Lower lobe of right lung (tissue), 2 donors: ENCODE measurements around the gene PCDHA12. TPM values are rescaled to one million over a fixed set of nuclear protein-coding genes. Genes with fewer than 3 reads are reported as not detected.

Experiments used
- ATAC-seq, 2 donors: fragments of 200-7000 bp; cut with Tn5 transposase; one replicate each; pipeline ENCODE4 v1.9.1; 2020 to 2022; ENCODE audit warnings: mild to moderate bottlenecking in 2 of 2, moderate library complexity in 2 of 2
- DNase-seq: peaks from one replicate; pipeline ENCODE4 v3.0.0-alpha.2; 2020
- H3K27ac ChIP-seq: fragments of 200-600 bp; one replicate; pipeline ENCODE4 v1.8.0; 2022
- H3K27me3 ChIP-seq: fragments of 200-600 bp; one replicate; pipeline ENCODE4 v1.8.0; 2022; ENCODE audit warnings: low read depth
- H3K36me3 ChIP-seq: fragments of 200-600 bp; one replicate; pipeline ENCODE4 v1.8.0; 2022; ENCODE audit warnings: mild to moderate bottlenecking
- H3K4me1 ChIP-seq: fragments of 200-600 bp; one replicate; pipeline ENCODE4 v1.8.0; 2022
- H3K4me3 ChIP-seq: fragments of 200-600 bp; one replicate; pipeline ENCODE4 v1.8.0; 2022; ENCODE audit warnings: mild to moderate bottlenecking
- H3K9me3 ChIP-seq: fragments of 200-600 bp; one replicate; pipeline ENCODE4 v1.8.0; 2022
- intact Hi-C: fragments of 100-400 bp; cut with DNase I; formaldehyde crosslinking; loops from one replicate; pipeline ENCODE4 v1.11.0; 2022
- total RNA-seq: library from RNA; stranded (reverse); fragmentation: NEBNext Ultra II Directional; extraction: Animal tissue kit (Norgen Biotek cat#: 25700); gene quantifications from one replicate; pipeline ENCODE4 v1.2.1, GENCODE V29; 2021
- TF ChIP-seq, protein P1 (sequence below): fragments of 200-600 bp; IDR thresholded peaks from one replicate; pipeline ENCODE4 v1.8.0; 2022; ENCODE audit warnings: antibody characterized with exemption, mild to moderate bottlenecking
- donor health status: DM: no; HTN: yes; CAD: no; lungs with severe emphysema.

The PCDHA12 gene
- total RNA-seq, 1 donor from 2014 or later: 6.6 TPM

DNA sequence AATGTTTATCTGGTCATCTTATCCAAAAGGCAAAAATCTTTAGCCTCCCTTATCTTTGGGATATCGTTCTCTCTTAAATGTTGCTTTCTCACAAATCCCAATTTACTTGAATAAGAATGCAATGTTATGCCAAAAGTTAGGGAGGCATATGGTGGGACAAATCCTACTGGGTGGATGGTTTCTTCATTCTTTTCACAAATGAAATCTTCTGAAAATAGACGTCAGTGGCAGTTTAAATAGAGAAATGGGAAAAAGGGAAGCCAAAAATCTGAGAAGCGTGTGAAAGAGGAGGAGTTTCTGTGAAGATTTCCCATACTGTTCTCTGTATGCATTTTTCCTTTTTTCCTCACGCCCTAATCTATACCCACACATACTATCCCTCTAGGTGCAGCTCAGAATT is 48.5 kb downstream of the PCDHA12 start:
- H3K4me3 ChIP-seq: no peak overlapping the region
- no peak overlapping the region for H3K27ac ChIP-seq
- H3K36me3 ChIP-seq: no peaks in the 10 kb centered on the region
- peaks cover 17% of the 10 kb centered on the region for H3K27me3 ChIP-seq
- intact Hi-C loops: no loop called here
- no peaks in the 10 kb centered on the region for H3K9me3 ChIP-seq
- ATAC-seq: no peak
- H3K4me1 ChIP-seq: peaks cover 9% of the 10 kb centered on the region
- DNase-seq: no peak
- TF ChIP-seq, protein P1, sequence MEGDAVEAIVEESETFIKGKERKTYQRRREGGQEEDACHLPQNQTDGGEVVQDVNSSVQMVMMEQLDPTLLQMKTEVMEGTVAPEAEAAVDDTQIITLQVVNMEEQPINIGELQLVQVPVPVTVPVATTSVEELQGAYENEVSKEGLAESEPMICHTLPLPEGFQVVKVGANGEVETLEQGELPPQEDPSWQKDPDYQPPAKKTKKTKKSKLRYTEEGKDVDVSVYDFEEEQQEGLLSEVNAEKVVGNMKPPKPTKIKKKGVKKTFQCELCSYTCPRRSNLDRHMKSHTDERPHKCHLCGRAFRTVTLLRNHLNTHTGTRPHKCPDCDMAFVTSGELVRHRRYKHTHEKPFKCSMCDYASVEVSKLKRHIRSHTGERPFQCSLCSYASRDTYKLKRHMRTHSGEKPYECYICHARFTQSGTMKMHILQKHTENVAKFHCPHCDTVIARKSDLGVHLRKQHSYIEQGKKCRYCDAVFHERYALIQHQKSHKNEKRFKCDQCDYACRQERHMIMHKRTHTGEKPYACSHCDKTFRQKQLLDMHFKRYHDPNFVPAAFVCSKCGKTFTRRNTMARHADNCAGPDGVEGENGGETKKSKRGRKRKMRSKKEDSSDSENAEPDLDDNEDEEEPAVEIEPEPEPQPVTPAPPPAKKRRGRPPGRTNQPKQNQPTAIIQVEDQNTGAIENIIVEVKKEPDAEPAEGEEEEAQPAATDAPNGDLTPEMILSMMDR: no peak

DNA sequence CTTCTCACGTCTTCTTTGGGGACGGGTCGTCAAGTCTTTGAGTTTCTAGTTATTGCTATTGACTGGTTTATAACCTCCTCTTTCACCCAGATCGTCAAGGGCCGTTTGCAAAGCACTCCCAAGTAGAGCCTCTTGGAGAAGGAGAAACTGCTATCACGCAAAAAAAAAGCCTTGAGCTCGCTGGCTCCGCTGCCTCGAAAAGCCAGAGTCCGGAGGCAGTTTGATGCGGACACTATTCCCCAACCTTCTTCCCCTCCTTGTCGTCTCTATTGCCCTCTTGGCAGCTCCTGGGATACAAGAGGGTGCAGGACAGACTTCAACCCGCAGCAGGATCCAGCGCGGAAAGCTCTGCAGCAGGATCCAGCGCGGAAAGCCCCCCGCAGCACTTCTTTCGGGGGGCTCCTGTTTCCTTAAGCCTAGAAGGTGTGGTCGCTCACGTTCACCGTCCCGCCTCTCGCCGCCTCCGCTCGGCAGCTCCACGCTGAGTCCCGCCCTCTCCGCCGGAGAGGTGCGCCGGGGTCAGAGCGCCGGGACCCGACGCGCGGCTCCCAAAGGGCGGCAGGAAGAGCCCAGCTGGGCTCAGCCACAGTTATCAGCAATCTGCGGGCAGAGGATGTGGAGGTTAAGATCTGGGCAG is 50.8 kb downstream of the PCDHA12 start, which contains the start of gene PCDHAC1:
Gene PCDHAC1 (plus strand): TSS at position 494 of the 637 bp plus-strand sequence. CDS start 594 bp downstream, outside the sequence.
- TF ChIP-seq, protein P1: no peak
- no peaks in the 10 kb centered on the region for H3K36me3 ChIP-seq
- intact Hi-C loops: no loop called here
- ATAC-seq (peak; percentile 86 to 91), DNase-seq (peak; percentile 57)
- peak within 1 kb of the TSS; percentile 58 for H3K4me3 ChIP-seq
- peaks cover 9% of the 10 kb centered on the region for H3K4me1 ChIP-seq
- no peaks in the 10 kb centered on the region for H3K9me3 ChIP-seq
- H3K27ac ChIP-seq: peak within 1 kb of the TSS; percentile 48
- H3K27me3 ChIP-seq: peaks cover 17% of the 10 kb centered on the region

DNA sequence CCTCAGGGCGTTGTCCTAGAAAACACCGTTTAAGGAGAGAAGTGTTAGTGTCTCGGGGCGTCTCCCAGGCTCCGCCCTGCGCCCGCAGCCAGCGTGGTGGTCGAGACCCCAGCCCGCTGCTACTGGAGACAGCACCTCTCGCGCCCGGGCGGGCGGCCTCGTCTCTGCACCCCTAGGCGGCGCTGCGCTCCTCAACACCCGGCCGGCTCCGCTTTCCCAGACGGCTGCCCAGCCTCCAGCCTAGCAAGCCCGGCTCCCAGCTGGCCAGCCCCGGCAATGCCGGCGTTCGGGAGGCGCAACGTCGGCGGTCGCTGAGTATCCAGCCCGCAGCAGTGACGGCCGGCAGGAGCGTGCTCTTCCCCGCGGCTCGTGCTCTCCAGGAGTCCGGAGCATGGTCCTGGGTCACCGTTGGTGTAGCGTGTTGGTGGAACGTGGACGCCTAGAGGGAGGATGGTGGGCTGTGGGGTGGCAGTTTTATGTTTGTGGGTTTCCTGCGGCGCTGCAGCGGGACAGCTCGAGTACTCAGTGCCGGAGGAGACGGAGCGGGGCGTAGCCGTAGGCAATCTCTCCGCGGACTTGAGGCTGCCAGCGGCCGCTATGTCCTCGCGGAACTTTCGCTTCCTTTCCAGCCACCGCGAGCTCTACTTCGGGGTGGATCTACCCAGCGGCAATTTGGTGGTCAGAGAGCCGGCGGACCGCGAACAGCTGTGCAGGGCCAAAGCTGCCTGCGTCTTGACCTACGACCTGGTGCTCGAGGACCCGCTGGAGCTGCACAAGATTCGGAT is 51.5 kb downstream of the PCDHA12 start:
- Histone ChIP-seq H3K4me1 (peaks cover 9% of the 10 kb centered on the region), H3K36me3 (no peaks in the 10 kb centered on the region), H3K27me3 (peaks cover 17% of the 10 kb centered on the region), H3K9me3 (no peaks in the 10 kb centered on the region), H3K27ac (peak overlapping the region; percentile 48), H3K4me3 (peak overlapping the region; percentile 58)
- intact Hi-C loops: no loop called here
- DNase-seq (peak; percentile 90), ATAC-seq (peak; percentile 98)
- TF ChIP-seq, protein P1: peak; percentile 86

DNA sequence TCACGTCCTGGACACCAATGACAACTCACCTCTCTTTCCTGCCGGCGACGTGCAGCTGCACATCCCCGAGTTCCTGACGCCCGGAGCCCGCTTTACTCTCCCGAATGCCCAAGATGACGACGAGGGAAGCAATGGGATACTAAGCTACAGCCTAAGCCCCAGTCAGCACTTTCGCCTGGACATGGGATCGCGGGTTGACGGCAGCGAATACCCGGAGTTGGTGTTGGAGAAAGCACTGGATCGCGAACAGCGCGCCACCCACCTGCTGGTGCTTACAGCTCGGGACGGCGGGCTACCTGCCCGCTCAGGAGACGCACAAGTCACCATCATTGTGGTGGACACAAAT is 52.1 kb downstream of the PCDHA12 start:
- Histone ChIP-seq H3K4me1 (peaks cover 9% of the 10 kb centered on the region), H3K9me3 (no peaks in the 10 kb centered on the region), H3K36me3 (no peaks in the 10 kb centered on the region), H3K27me3 (peaks cover 17% of the 10 kb centered on the region), H3K4me3 (peak overlapping the region; percentile 58), H3K27ac (peak overlapping the region; percentile 48)
- peak; percentile 17 to 43 for ATAC-seq
- TF ChIP-seq, protein P1: no peak
- intact Hi-C loops: no loop called here
- DNase-seq: peak; percentile 47

Other genes starting within 250 kb of the PCDHA12 start
- 165 TPM for gene CD14, start 242.1 kb upstream of the PCDHA12 start, total RNA-seq
- 12.3 TPM for gene TMCO6, start 235.9 kb upstream of the PCDHA12 start, total RNA-seq
- 53.3 TPM for gene NDUFA2, start 227.7 kb upstream of the PCDHA12 start, total RNA-seq
- 78.5 TPM for gene IK, start 227.5 kb upstream of the PCDHA12 start, total RNA-seq
- gene WDR55, start 210.4 kb upstream of the PCDHA12 start, total RNA-seq: 22.4 TPM
- gene DND1, start 201.7 kb upstream of the PCDHA12 start, total RNA-seq: 1.2 TPM
- 44.5 TPM for gene HARS1, start 183.9 kb upstream of the PCDHA12 start, total RNA-seq
- gene HARS2, start 183.9 kb upstream of the PCDHA12 start, total RNA-seq: 27.6 TPM
- 42.9 TPM for gene ZMAT2, start 174.9 kb upstream of the PCDHA12 start, total RNA-seq
- gene PCDHA1, start 89.2 kb upstream of the PCDHA12 start, total RNA-seq: not detected
- not detected for gene PCDHA2, start 80.5 kb upstream of the PCDHA12 start, total RNA-seq
- 0.77 TPM for gene PCDHA3, start 74.3 kb upstream of the PCDHA12 start, total RNA-seq
- gene PCDHA4, start 68.2 kb upstream of the PCDHA12 start, total RNA-seq: 0.59 TPM
- 0.18 TPM for gene PCDHA5, start 53.7 kb upstream of the PCDHA12 start, total RNA-seq
- 0.50 TPM for gene PCDHA6, start 47.3 kb upstream of the PCDHA12 start, total RNA-seq
- 0.15 TPM for gene PCDHA7, start 41.0 kb upstream of the PCDHA12 start, total RNA-seq
- 0.38 TPM for gene PCDHA8, start 34.1 kb upstream of the PCDHA12 start, total RNA-seq
- gene PCDHA9, start 26.9 kb upstream of the PCDHA12 start, total RNA-seq: 0.32 TPM
- gene PCDHA10, start 19.4 kb upstream of the PCDHA12 start, total RNA-seq: 1.5 TPM
- gene PCDHA11, start 6.4 kb upstream of the PCDHA12 start, total RNA-seq: 0.38 TPM
- 0.97 TPM for gene PCDHA13, start 6.8 kb downstream of the PCDHA12 start, total RNA-seq
- gene PCDHAC1, start 51.0 kb downstream of the PCDHA12 start, total RNA-seq: 3.1 TPM
- gene PCDHAC2, start 91.2 kb downstream of the PCDHA12 start, total RNA-seq: 5.8 TPM
- 0.15 TPM for gene PCDHB1, start 176.1 kb downstream of the PCDHA12 start, total RNA-seq
- gene PCDHB2, start 219.3 kb downstream of the PCDHA12 start, total RNA-seq: 5.6 TPM
- gene PCDHB3, start 225.2 kb downstream of the PCDHA12 start, total RNA-seq: 1.5 TPM
- 2.2 TPM for gene PCDHB4, start 246.5 kb downstream of the PCDHA12 start, total RNA-seq